ENCODE measurements around the gene REG1A. TPM values are rescaled to one million over a fixed set of nuclear protein-coding genes. Genes with fewer than 3 reads are reported as not detected.

REG1A gene
- total RNA-seq, result not detected

DNA sequence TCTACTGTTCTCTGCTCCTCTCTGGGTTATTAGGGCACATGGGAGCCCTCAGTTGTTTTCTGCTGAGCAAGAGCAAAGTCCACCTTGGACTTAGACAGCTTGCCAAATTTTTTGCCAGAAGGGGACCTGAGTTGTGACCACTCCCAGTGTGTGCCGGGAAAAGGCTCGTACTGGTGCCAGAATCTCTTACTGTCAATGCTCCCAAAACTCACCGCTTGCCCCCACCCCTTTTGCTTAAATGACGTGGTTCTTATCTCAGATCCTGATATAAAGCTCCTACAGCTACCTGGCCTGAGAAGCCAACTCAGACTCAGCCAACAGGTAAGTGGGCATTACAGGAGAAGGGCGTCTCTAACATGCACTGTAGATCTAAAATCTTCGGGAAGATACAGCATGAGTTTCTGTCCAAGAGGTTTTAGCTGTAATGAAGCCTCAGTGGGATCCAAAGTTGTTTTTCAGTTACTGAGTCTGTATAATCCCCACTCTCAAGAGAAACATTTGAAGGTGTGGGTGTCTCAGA lies at the start of gene REG1A:
Gene REG1A, plus strand, starts transcription at position 295 of the 520 bp plus-strand sequence. CDS start 374 bp downstream, outside the sequence.
- Mint-ChIP-seq H3K9me3 (peaks cover 15% of the 10 kb centered on the region in 2 donors), H3K27ac (no peak within 1 kb of the TSS), H3K36me3 (no peaks in the 10 kb centered on the region)
- ATAC-seq, result no peak
- no peak for DNase-seq (ENCODE audit: low spot score in 2 of 2)

GRCh38 chr2:79071078-79071477 lies 49.2 kb upstream of the REG1A start:
- no peak overlapping the region for H3K27ac Mint-ChIP-seq
- DNase-seq (ENCODE audit: low spot score in 2 of 2) (no peak), ATAC-seq (no peak)
- peaks cover 31 to 33% of the 10 kb centered on the region in 2 donors for H3K9me3 Mint-ChIP-seq
- H3K36me3 Mint-ChIP-seq, result peaks cover 8 to 16% of the 10 kb centered on the region in 2 donors

DNA sequence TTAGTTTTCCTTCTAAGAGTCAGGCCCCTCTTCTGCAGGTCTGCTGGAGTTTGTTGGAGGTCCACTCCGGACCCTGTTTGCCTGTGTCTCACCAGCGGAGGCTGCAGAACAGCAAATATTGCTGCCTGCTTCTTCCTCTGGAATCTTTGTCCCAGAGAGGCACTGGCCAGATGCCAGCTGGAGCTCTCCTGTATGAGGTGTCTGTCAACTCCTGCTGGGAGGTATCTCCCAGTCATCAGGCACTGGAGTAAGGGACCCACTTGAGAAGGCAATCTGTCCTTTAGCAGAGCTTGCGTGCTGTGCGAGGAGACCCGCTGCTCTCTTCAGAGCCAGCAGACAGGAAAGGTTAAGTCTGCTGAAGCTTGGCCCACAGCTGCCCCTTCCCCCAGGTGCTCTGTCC lies 37.3 kb upstream of the REG1A start:
- no peak for ATAC-seq
- peaks cover 23 to 49% of the 10 kb centered on the region in 2 donors for H3K9me3 Mint-ChIP-seq
- H3K27ac Mint-ChIP-seq, result no peak overlapping the region
- no peak for DNase-seq (ENCODE audit: low spot score in 2 of 2)
- H3K36me3 Mint-ChIP-seq, result peaks cover 0 to 16% of the 10 kb centered on the region in 2 donors

DNA sequence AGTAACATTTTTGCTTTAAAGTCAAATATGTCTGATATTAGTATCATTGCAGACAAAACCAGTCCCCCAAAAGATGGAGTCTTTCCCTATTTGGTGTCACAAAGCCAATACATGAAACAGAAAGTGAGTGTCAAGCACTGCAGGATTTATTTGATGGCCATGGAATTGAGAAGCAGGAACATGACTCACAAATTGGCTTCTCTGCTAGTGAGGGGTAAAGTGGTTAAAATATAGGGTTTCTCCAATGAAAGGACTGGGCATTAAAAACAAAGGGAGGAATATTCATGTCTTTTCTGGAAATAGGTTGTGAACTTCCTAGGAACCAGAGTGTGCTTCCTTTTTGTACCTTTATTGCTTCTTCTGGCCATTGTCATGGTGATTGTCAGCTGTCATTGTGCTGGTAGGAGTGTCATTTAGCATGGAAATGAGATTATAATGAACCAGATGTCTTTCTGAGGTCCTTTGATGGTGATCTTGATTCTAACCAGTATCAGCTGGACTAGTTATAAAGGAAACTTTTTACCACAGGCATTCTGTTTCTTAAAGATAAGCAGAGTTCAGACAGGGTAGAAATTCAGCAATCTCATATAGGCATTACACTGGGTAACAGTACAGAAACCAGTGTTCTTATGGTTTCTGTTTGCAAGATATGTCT lies 36.6 kb upstream of the REG1A start:
- no peak for DNase-seq (ENCODE audit: low spot score in 2 of 2)
- Mint-ChIP-seq H3K9me3 (peaks cover 23 to 42% of the 10 kb centered on the region in 2 donors), H3K27ac (no peak overlapping the region), H3K36me3 (peaks cover 0 to 16% of the 10 kb centered on the region in 2 donors)
- no peak for ATAC-seq

DNA sequence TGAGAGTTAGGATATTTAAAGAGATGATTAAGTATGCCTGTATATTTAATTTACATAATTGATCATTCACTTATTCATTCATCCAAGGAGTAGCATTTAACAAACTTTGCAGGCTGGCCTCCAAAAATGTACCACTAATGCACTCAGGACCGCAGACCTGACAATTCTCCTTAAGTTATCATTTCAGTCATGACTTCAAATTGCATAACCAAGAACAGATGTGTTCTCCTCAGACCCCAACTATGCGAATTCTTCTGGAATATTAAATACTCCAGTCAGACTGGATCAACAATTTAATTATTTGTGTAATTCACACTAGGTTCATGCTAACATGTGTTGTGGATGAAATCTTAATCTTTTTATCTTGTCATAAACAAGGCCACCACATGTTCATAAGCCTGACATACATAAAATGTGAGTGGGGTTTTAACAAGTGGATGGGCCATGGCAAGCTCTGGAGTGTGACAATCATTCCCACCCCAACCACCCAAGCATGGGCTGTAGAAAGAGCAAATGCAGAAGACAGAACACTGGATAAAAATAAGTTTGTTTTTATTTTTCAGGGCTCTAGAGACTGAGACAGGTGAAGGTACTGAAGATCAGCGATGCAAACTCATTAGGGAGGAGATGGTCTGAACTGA lies 35.7 kb upstream of the REG1A start:
- ATAC-seq, result no peak
- no peak for DNase-seq (ENCODE audit: low spot score in 2 of 2)
- Mint-ChIP-seq H3K9me3 (peaks cover 23 to 42% of the 10 kb centered on the region in 2 donors), H3K27ac (no peak overlapping the region), H3K36me3 (peaks cover 0 to 16% of the 10 kb centered on the region in 2 donors)

DNA sequence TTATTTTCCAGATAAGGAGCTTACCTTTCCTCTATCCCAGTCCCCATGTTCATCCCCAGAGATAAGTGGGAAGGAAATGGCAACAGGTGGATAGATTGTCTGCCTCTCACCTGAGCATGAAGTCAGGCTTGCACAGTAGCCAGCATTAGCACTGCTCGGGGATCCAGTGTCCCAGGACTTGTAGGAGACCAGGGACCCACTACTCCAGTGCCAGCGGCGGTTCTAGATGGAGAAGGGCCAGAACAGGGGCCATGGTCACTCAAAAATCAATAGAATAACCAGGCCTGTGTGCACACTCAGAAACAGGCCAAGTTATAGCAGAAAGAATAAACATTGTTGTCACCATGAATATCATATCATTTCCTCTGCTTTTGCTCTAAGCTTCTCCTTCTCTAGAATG lies 34.9 kb upstream of the REG1A start:
- no peak overlapping the region for H3K27ac Mint-ChIP-seq

DNA sequence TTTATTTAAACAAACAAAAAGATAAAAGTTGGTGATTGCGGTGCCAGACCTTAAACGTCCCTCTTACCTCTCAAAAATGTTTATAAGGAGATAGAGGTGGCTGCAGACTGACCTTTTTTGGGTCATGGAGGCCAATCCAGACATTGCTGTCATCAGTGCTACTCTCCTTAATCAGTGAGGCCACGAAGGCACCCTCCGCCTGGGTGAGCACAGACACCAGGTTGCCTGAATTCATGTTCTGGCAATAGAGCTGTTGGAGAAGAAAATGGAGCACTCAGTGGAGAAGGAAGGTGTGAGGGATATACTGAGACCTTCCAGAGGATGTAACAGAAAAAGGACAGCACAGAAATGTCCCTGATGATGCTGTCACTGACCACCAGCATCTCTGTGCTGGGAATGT lies 34.0 kb upstream of the REG1A start:
- ATAC-seq (no peak), DNase-seq (ENCODE audit: low spot score in 2 of 2) (no peak)
- peaks cover 15 to 32% of the 10 kb centered on the region in 2 donors for H3K9me3 Mint-ChIP-seq
- H3K27ac Mint-ChIP-seq, result no peak overlapping the region
- peaks cover 0 to 10% of the 10 kb centered on the region in 2 donors for H3K36me3 Mint-ChIP-seq

More for the DNA sequence above, 34.9 kb upstream of the REG1A start:
- DNase-seq (ENCODE audit: low spot score in 2 of 2) (no peak), ATAC-seq (no peak)
- peaks cover 0 to 16% of the 10 kb centered on the region in 2 donors for H3K36me3 Mint-ChIP-seq
- peaks cover 23 to 40% of the 10 kb centered on the region in 2 donors for H3K9me3 Mint-ChIP-seq

DNA sequence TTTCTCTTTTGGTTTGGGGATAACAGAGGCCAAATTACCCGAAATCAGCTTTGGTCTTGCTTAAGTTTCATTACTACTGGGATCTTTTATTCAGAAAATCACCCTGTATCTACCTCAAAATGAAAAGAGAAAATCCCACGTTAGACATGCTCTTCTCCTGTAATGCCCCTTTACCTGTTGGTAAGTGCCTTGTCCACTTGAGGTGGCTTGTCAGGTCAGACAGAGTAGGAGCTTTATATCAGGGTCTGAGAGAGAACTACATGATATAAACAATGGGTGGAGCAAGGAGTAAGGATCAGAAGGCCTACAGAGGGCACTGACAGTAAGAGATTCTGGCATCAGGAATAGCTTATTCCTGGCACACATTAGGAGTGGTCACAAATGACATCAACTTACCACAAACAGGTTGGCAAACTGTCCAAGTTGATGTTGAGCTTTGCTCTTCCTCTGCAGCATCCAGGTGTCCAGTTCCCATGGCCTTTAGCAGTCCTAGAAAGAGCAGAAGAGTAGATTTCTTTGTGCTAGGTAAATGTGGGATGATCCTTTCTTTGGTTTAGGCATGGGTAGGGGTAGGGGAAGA lies 32.4 kb upstream of the REG1A start, which contains the start of gene REG1B:
Gene REG1B, minus strand, starts transcription at position 209 of the 580 bp plus-strand sequence. CDS start 381 bp downstream, outside the sequence.
- H3K36me3 Mint-ChIP-seq, result peaks cover 0 to 2% of the 10 kb centered on the region in 2 donors

DNA sequence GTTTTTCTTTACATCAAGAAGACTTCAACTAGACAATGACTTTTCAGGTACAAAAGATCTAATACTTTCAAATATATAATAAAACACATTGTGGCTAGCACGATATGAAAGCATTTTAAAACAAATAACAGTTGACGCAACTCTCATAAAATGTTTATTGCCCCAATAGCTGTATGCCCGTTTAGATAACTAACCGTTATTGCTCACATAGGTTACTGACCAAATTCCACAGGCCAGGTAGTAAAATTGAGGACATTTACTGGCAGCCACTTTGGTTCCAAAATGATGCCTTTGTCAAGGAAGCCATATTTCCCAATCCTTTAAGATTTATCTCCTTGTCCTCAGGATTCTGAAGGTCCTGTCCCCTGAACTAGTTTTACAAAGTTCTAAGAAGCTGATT lies 29.6 kb upstream of the REG1A start:
- no peak for ATAC-seq
- Mint-ChIP-seq H3K36me3 (no peaks in the 10 kb centered on the region), H3K9me3 (peaks cover 10 to 14% of the 10 kb centered on the region in 2 donors), H3K27ac (no peak overlapping the region)
- DNase-seq (ENCODE audit: low spot score in 2 of 2), result no peak

More for the DNA sequence above, 32.4 kb upstream of the REG1A start, which contains the start of gene REG1B:
- ATAC-seq (no peak), DNase-seq (ENCODE audit: low spot score in 2 of 2) (no peak)
- Mint-ChIP-seq H3K9me3 (peaks cover 10 to 19% of the 10 kb centered on the region in 2 donors), H3K27ac (no peak within 1 kb of the TSS)

DNA sequence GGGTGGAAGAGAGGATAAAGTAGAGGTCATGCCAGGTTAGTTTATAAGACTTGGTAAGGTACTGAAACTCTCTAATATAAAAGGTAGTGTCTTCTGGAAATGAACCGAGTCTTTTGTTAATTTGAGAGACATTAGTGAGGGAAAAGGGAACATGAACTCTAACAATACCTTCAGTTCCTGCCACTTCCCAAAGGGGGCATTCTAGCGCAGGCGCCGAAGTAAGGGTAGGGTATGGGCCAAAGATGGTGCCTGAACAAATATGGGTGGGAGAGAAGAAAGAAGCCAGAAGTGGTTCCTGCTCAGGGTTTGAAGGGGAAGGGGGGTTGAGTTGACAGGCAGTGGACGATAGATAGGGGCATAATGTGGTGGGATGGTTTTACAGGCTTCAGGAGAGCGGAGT lies 22.4 kb upstream of the REG1A start:
- ATAC-seq (no peak), DNase-seq (ENCODE audit: low spot score in 2 of 2) (no peak)
- peaks cover 7 to 9% of the 10 kb centered on the region in 2 donors for H3K36me3 Mint-ChIP-seq
- peaks cover 17 to 20% of the 10 kb centered on the region in 2 donors for H3K9me3 Mint-ChIP-seq
- H3K27ac Mint-ChIP-seq, result no peak overlapping the region

DNA sequence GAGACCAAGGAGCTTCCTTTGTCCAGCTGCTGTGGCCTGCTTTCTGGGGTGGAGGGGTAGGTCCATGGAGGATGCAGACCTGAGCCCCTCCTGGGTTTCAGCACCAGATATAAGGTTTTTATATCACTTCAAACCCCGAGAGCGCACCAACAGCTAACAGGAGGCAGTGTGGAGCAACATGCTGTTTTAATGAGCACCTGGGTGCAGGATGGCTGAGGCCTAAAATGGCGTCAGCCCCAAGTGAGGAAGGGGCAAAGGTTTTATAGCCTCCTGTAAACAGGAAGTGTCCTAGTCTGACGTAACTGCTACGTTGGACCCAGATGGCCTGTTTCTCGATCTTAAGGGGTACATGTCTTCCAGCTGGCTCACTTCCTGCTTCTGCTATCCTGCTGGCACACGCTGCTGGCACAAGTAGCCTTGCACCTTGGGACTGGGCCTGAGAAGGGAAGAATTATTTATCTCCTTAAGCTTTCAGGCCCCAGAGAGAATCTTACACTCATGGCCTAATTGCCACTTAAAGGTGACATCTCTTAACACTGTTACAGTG lies 21.1 kb upstream of the REG1A start:
- Mint-ChIP-seq H3K36me3 (peaks cover 7 to 9% of the 10 kb centered on the region in 2 donors), H3K9me3 (peaks cover 17 to 24% of the 10 kb centered on the region in 2 donors), H3K27ac (no peak overlapping the region)
- DNase-seq (ENCODE audit: low spot score in 2 of 2), result no peak
- ATAC-seq, result no peak

GRCh38 chr2:79100285-79100684 lies 20.0 kb upstream of the REG1A start:
- Mint-ChIP-seq H3K36me3 (peaks cover 7 to 9% of the 10 kb centered on the region in 2 donors), H3K9me3 (peaks cover 17 to 24% of the 10 kb centered on the region in 2 donors), H3K27ac (no peak overlapping the region)
- DNase-seq (ENCODE audit: low spot score in 2 of 2) (no peak), ATAC-seq (no peak)

GRCh38 chr2:79101024-79101423 lies 19.3 kb upstream of the REG1A start:
- DNase-seq (ENCODE audit: low spot score in 2 of 2) (no peak), ATAC-seq (no peak)
- Mint-ChIP-seq H3K27ac (no peak overlapping the region), H3K36me3 (peaks cover 7 to 9% of the 10 kb centered on the region in 2 donors), H3K9me3 (peaks cover 17 to 24% of the 10 kb centered on the region in 2 donors)

DNA sequence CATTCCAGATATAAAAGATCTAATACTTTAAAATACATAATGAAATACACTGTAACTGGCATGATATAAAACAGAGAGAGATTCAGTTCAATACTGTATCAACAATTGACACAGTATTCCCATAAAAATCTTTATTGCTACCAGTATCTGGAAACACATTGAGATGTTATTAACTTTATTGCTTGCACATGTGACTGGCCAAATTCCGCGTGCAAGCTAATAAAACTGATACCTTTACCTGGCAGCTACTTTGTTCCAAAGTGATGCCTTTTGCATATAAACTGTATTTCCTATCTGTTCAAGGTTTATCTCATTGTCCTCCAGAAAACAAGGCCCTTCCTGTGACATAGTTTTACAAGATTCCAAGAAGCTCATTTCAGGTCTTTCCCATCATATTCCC lies 17.1 kb upstream of the REG1A start:
- ATAC-seq, result no peak

DNA sequence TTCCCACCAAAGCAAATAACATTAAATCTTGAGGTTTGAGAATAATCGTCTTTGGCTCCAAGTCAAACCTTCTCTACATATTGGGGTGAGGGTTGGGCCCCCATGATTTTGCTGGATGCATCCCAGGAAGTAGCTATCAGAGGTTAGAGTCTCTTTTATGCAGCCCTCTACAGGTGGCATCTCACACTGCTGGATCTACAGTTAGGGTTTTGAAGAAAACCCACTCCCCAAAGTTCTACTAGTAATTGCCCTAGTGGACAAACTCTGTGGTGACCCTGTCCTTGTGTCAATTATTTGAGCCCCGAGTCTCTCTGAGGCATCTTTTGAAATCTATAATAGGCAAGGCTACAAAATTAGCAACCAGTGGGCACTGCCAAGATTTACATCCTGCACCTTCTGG lies 15.0 kb upstream of the REG1A start:
- DNase-seq (ENCODE audit: low spot score in 2 of 2) (no peak), ATAC-seq (no peak)
- Mint-ChIP-seq H3K36me3 (no peaks in the 10 kb centered on the region), H3K27ac (no peak overlapping the region), H3K9me3 (peaks cover 4 to 10% of the 10 kb centered on the region in 2 donors)

More for the DNA sequence above, 17.1 kb upstream of the REG1A start:
- peaks cover 6 to 13% of the 10 kb centered on the region in 2 donors for H3K9me3 Mint-ChIP-seq
- H3K36me3 Mint-ChIP-seq, result peaks cover 0 to 4% of the 10 kb centered on the region in 2 donors
- H3K27ac Mint-ChIP-seq, result no peak overlapping the region
- no peak for DNase-seq (ENCODE audit: low spot score in 2 of 2)

- H3K27ac Mint-ChIP-seq, result no peak overlapping the region
- ATAC-seq (no peak), DNase-seq (ENCODE audit: low spot score in 2 of 2) (no peak)
- peaks cover 0 to 5% of the 10 kb centered on the region in 2 donors for H3K36me3 Mint-ChIP-seq
- H3K9me3 Mint-ChIP-seq, result peaks cover 20 to 21% of the 10 kb centered on the region in 2 donors
Measured at GRCh38 chr2:79112269-79112668, 8.0 kb upstream of the REG1A start.

All from activated naive CD4-positive, alpha-beta T cell treated with anti-CD3 and anti-CD28 coated beads, Interleukin-2, amount 50 U/mL, for 72 hours (primary cell).